Measurements from ENCODE around the gene DDX51.

Gene DDX51

GRCh38 chr12:132160601-132161035 lies 16.5 kb upstream of the DDX51 start:
- FAIRE-seq: no peak

GRCh38 chr12:132160016-132160415 lies 15.9 kb upstream of the DDX51 start:
- TF ChIP-seq CTCF (IDR thresholded peaks at IDR 0.05; ENCODE audit: insufficient read depth, missing control alignments): no peak
- FAIRE-seq: no peak
- no peak for DNase-seq (ENCODE audit: insufficient read length, low spot score)

More at GRCh38 chr12:132160601-132161035, 16.5 kb upstream of the DDX51 start:
- no peak for DNase-seq (ENCODE audit: insufficient read length, low spot score)
- no peak for TF ChIP-seq CTCF (IDR thresholded peaks at IDR 0.05; ENCODE audit: insufficient read depth, missing control alignments)

- FAIRE-seq (no peak), DNase-seq (ENCODE audit: insufficient read length, low spot score) (no peak)
- no peak for TF ChIP-seq CTCF (IDR thresholded peaks at IDR 0.05; ENCODE audit: insufficient read depth, missing control alignments)
Measured at GRCh38 chr12:132159555-132160003, 15.5 kb upstream of the DDX51 start.

GRCh38 chr12:132158677-132159554 lies 14.8 kb upstream of the DDX51 start:
- no peak for DNase-seq (ENCODE audit: insufficient read length, low spot score)
- FAIRE-seq: no peak
- no peak for TF ChIP-seq CTCF (IDR thresholded peaks at IDR 0.05; ENCODE audit: insufficient read depth, missing control alignments)

GRCh38 chr12:132157733-132158409 lies 13.8 kb upstream of the DDX51 start:
- DNase-seq (ENCODE audit: insufficient read length, low spot score) (no peak), FAIRE-seq (no peak)
- no peak for TF ChIP-seq CTCF (IDR thresholded peaks at IDR 0.05; ENCODE audit: insufficient read depth, missing control alignments)

- FAIRE-seq (no peak), DNase-seq (ENCODE audit: insufficient read length, low spot score) (no peak)
Measured at GRCh38 chr12:132156573-132157325, 12.6 kb upstream of the DDX51 start.

More at GRCh38 chr12:132156573-132157325, 12.6 kb upstream of the DDX51 start:
- TF ChIP-seq CTCF (IDR thresholded peaks at IDR 0.05; ENCODE audit: insufficient read depth, missing control alignments): no peak

Data from D721Med (cell line).